GM23338 (cell line): ENCODE results near the gene SHF. TPM values are rescaled to one million over a fixed set of nuclear protein-coding genes. Genes with fewer than 3 reads are reported as not detected.

Experiments
- ATAC-seq: fragments of 200-7000 bp; cut with Tn5 transposase; 3 replicates; pipeline ENCODE4 v1.9.1; 2020
- DNase-seq: peaks from one replicate; pipeline ENCODE4 v3.0.0-alpha.2; 2015; ENCODE audit warnings: low spot score
- H2AFZ ChIP-seq: fragments of 200-600 bp; sonication (generic); 2 replicates; pipeline ENCODE4 v1.8.0; 2016; ENCODE audit warnings: antibody characterized with exemption, mild to moderate bottlenecking, moderate library complexity
- H3F3A ChIP-seq: fragments of 200-600 bp; sonication (generic); replicated peaks from 2 replicates; pipeline ENCODE4 v1.8.0; 2017; ENCODE audit warnings: antibody characterized with exemption, mixed run types, low read depth
- H3K27ac ChIP-seq: fragments of 200-600 bp; sonication (generic); 2 replicates; pipeline ENCODE4 v1.6.1; 2016; ENCODE audit warnings: low read depth
- H3K27me3 ChIP-seq: fragments of 200-600 bp; sonication (generic); 2 replicates; pipeline ENCODE4 v1.8.0; 2016; ENCODE audit warnings: mild to moderate bottlenecking, mixed run types, moderate library complexity; ENCODE audit not compliant: insufficient read depth
- H3K36me3 ChIP-seq: fragments of 200-600 bp; sonication (generic); 2 replicates; pipeline ENCODE4 v1.8.0; 2016; ENCODE audit warnings: mild to moderate bottlenecking; ENCODE audit not compliant: insufficient read depth
- H3K4me1 ChIP-seq: fragments of 200-600 bp; sonication (generic); 2 replicates; pipeline ENCODE4 v1.8.0; 2016; ENCODE audit warnings: mild to moderate bottlenecking, moderate library complexity; ENCODE audit not compliant: insufficient read depth
- H3K4me2 ChIP-seq: fragments of 200-600 bp; sonication (generic); 2 replicates; pipeline ENCODE4 v1.7.1; 2017; ENCODE audit warnings: mixed run types
- H3K4me3 ChIP-seq: fragments of 200-600 bp; sonication (generic); 2 replicates; pipeline ENCODE4 v1.6.1; 2016; ENCODE audit warnings: mixed run types
- H3K79me2 ChIP-seq: fragments of 200-600 bp; sonication (generic); replicated peaks from 2 replicates; pipeline ENCODE4 v1.8.0; 2017; ENCODE audit warnings: mild to moderate bottlenecking; ENCODE audit not compliant: insufficient read depth
- H3K9me2 ChIP-seq: fragments of 200-600 bp; sonication (generic); 2 replicates; pipeline ENCODE4 v1.8.0; 2017; ENCODE audit not compliant: insufficient read depth
- H4K20me1 ChIP-seq: fragments of 200-600 bp; sonication (generic); replicated peaks from 2 replicates; pipeline ENCODE4 v1.8.0; 2017; ENCODE audit warnings: mild to moderate bottlenecking; ENCODE audit not compliant: insufficient read depth
- H3K27ac Mint-ChIP-seq: 2 replicates; pipeline ENCODE4 v1.8.0; 2020; ENCODE audit warnings: inconsistent platforms, mild to moderate bottlenecking, moderate library complexity, mixed read lengths
- H3K27me3 Mint-ChIP-seq: 3 replicates; pipeline ENCODE4 v1.8.0; 2022; ENCODE audit warnings: low read depth, mild to moderate bottlenecking, moderate library complexity, mixed read lengths, inconsistent platforms; ENCODE audit not compliant: insufficient read depth, poor library complexity
- H3K36me3 Mint-ChIP-seq: 3 replicates; pipeline ENCODE4 v1.8.0; 2021; ENCODE audit warnings: low read depth, mild to moderate bottlenecking, inconsistent platforms, moderate library complexity, mixed read lengths
- H3K4me1 Mint-ChIP-seq: 3 replicates; pipeline ENCODE4 v1.8.0; 2020; ENCODE audit warnings: mild to moderate bottlenecking, inconsistent platforms, mixed read lengths
- H3K4me3 Mint-ChIP-seq: 3 replicates; pipeline ENCODE4 v1.8.0; 2021; ENCODE audit warnings: moderate library complexity, mild to moderate bottlenecking, inconsistent platforms, mixed read lengths
- H3K9me3 Mint-ChIP-seq: 3 replicates; pipeline ENCODE4 v1.8.0; 2020; ENCODE audit warnings: moderate library complexity, mild to moderate bottlenecking, inconsistent platforms, mixed read lengths
- CREB1 ChIP-seq: fragments of 250-450 bp; sonication (Bioruptor Pico); IDR thresholded peaks from 2 replicates; pipeline ENCODE4 v1.5.0; 2020; ENCODE audit warnings: low read depth, mild to moderate bottlenecking, moderate library complexity
- CTCF ChIP-seq, 2 experiments: fragments of 200-600 bp in 1 of 2; sonication (generic) in 1 of 2; conservative IDR thresholded peaks; 2 replicates each; pipeline versions ENCODE4 v1.5.1 to v1.6.1; 2016 to 2017; ENCODE audit warnings: antibody characterized with exemption in 2 of 2, low read depth in 2 of 2, mild to moderate bottlenecking in 2 of 2, moderate library complexity in 1 of 2
- EZH2 ChIP-seq: fragments of 200-600 bp; sonication (generic); IDR thresholded peaks from one replicate; pipeline ENCODE4 v1.8.0; 2017; ENCODE audit warnings: antibody characterized with exemption, mild to moderate bottlenecking, low read depth; ENCODE audit not compliant: unreplicated experiment
- EZH2phosphoT487 ChIP-seq: fragments of 200-600 bp; sonication (generic); IDR thresholded peaks from one replicate; pipeline ENCODE4 v1.8.1; 2018; ENCODE audit warnings: antibody characterized with exemption; ENCODE audit not compliant: unreplicated experiment
- NANOG ChIP-seq: IDR thresholded peaks from 2 replicates; pipeline ENCODE4 v1.6.1; 2016; ENCODE audit warnings: antibody characterized with exemption, borderline replicate concordance
- POLR2AphosphoS5 ChIP-seq: IDR thresholded peaks from 2 replicates; pipeline ENCODE4 v1.6.1; 2016; ENCODE audit warnings: antibody characterized with exemption, low read depth
- STAT1 ChIP-seq: IDR thresholded peaks from one replicate; pipeline ENCODE4 v1.6.1; 2016; ENCODE audit warnings: antibody characterized with exemption; ENCODE audit not compliant: unreplicated experiment
- ZNF114 ChIP-seq: fragments of 250-450 bp; sonication (Bioruptor Pico); IDR thresholded peaks from 2 replicates; pipeline ENCODE4 v1.5.0; 2020; ENCODE audit warnings: mild to moderate bottlenecking, moderate library complexity
- ZNF331 ChIP-seq: fragments of 250-450 bp; sonication (Bioruptor Pico); IDR thresholded peaks from 2 replicates; pipeline ENCODE4 v1.5.0; 2020; ENCODE audit warnings: low read depth, mild to moderate bottlenecking, moderate library complexity
- polyA plus RNA-seq: library from polyadenylated mRNA; unstranded; fragments of >200 nt; fragmentation: Nextera tagmentation; extraction: Ambion mirVana; gene quantifications from 2 replicates; pipeline ENCODE4 v1.2.1, GENCODE V29; 2016
- total RNA-seq: library from RNA; depleted of rRNA; stranded (reverse); fragments of >200 nt; shearing (Covaris generic); gene quantifications from 2 replicates; pipeline ENCODE4 v1.2.3, GENCODE V29; 2014
- TF ChIP-seq, protein P1 (sequence below): IDR thresholded peaks from one replicate; pipeline ENCODE4 v1.6.1; 2018; ENCODE audit warnings: antibody characterized with exemption; ENCODE audit not compliant: unreplicated experiment

Gene SHF
- total and polyA plus RNA-seq, 2 experiments from 2014 or later, result 5.8 to 15.6 TPM

GRCh38 chr15:45228931-45229330, 41.2 kb upstream of the SHF start:
- no peaks in the 10 kb centered on the region for H3K79me2 ChIP-seq
- peaks cover 9% of the 10 kb centered on the region; the same call in 2 of the 3 replicates for H3K4me1 Mint-ChIP-seq
- H3K27me3 Mint-ChIP-seq, result peaks cover 4% of the 10 kb centered on the region
- H3K27me3 ChIP-seq, result no peaks in the 10 kb centered on the region
- H3K4me1 ChIP-seq, result no peaks in the 10 kb centered on the region; the same call in 1 of the 2 replicates
- peaks cover 20% of the 10 kb centered on the region for H3K9me3 Mint-ChIP-seq
- TF ChIP-seq EZH2phosphoT487 (no peak), ZNF114 (CRISPR knock-in tag) (no peak), CREB1 (CRISPR knock-in tag) (no peak), EZH2 (no peak), ZNF331 (CRISPR knock-in tag) (no peak), NANOG (no peak), CTCF (conservative IDR thresholded peaks at IDR 0.05; ENCODE audit: low read depth in 2 of 2) (no peak), POLR2AphosphoS5 (no peak)
- TF ChIP-seq, protein P1, sequence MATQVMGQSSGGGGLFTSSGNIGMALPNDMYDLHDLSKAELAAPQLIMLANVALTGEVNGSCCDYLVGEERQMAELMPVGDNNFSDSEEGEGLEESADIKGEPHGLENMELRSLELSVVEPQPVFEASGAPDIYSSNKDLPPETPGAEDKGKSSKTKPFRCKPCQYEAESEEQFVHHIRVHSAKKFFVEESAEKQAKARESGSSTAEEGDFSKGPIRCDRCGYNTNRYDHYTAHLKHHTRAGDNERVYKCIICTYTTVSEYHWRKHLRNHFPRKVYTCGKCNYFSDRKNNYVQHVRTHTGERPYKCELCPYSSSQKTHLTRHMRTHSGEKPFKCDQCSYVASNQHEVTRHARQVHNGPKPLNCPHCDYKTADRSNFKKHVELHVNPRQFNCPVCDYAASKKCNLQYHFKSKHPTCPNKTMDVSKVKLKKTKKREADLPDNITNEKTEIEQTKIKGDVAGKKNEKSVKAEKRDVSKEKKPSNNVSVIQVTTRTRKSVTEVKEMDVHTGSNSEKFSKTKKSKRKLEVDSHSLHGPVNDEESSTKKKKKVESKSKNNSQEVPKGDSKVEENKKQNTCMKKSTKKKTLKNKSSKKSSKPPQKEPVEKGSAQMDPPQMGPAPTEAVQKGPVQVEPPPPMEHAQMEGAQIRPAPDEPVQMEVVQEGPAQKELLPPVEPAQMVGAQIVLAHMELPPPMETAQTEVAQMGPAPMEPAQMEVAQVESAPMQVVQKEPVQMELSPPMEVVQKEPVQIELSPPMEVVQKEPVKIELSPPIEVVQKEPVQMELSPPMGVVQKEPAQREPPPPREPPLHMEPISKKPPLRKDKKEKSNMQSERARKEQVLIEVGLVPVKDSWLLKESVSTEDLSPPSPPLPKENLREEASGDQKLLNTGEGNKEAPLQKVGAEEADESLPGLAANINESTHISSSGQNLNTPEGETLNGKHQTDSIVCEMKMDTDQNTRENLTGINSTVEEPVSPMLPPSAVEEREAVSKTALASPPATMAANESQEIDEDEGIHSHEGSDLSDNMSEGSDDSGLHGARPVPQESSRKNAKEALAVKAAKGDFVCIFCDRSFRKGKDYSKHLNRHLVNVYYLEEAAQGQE, result no peak
- no peak overlapping the region for H3K27ac ChIP-seq
- ATAC-seq (no peak), DNase-seq (no peak)
- H3K4me3 Mint-ChIP-seq, result no peak overlapping the region
- H3K4me2 ChIP-seq, result no peak overlapping the region
- no peaks in the 10 kb centered on the region for H3K36me3 ChIP-seq
- no peak overlapping the region for H3K4me3 ChIP-seq
- no peak overlapping the region for H3K27ac Mint-ChIP-seq
- H3K9me2 ChIP-seq, result no peaks in the 10 kb centered on the region
- 0 out of 2 replicates have a peak, but pooled peaks cover 3% of the 10 kb centered on the region for H4K20me1 ChIP-seq
- H3F3A ChIP-seq, result no peaks in the 10 kb centered on the region
- no peak overlapping the region for H2AFZ ChIP-seq
- H3K36me3 Mint-ChIP-seq, result no peaks in the 10 kb centered on the region; the same call in 2 of the 3 replicates

DNA sequence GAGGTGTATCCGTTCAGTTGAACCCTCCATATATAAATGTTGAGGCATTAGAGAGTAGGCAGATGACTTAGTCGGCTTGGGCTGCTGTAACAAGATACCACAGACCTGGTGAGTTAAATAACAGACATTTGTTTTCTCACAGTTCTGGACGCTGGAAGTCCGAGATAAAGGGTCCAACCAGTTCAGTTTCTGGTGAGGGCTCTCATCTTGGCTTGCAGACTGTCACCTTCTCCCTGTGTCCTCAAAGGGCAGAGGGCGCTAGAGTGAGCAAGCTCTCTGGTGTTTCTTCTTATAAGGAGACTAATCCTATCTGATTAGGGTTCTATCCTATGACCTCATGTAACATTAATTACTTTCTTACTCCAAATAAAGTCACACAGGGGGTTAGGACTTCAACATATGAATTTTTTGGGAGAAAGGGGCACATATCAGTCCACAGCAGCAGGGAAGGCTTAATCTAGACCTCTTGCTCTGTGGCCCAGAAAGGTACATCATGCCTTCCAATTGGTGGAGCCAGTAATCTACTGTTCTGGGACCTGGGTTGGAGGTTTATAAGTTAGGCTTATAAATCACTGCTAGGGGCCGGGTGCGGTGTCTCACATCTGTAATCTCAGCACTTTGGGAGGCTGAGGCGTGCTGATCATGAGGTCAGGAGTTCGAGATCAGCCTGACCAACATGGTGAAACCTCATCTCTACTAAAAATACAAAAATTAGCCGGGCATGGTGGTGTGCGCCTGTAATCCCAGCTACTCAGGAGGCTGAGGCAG, 37.9 kb upstream of the SHF start:
- ATAC-seq, result peak; percentile 62
- H3K4me1 ChIP-seq, result no peaks in the 10 kb centered on the region; the same call in 1 of the 2 replicates
- H3F3A ChIP-seq, result no peaks in the 10 kb centered on the region
- no peaks in the 10 kb centered on the region for H3K36me3 ChIP-seq
- H3K27me3 ChIP-seq, result no peaks in the 10 kb centered on the region
- H3K79me2 ChIP-seq, result no peaks in the 10 kb centered on the region
- DNase-seq, result peak; percentile 60
- H2AFZ ChIP-seq, result no peak overlapping the region
- no peak overlapping the region for H3K4me3 ChIP-seq
- no peak overlapping the region for H3K27ac ChIP-seq
- no peaks in the 10 kb centered on the region; the same call in 2 of the 3 replicates for H3K9me3 Mint-ChIP-seq
- TF ChIP-seq CTCF (conservative IDR thresholded peaks at IDR 0.05; ENCODE audit: low read depth in 2 of 2) (peak; percentile 60 to 64), STAT1 (no peak)
- H3K9me2 ChIP-seq, result no peaks in the 10 kb centered on the region
- H3K27me3 Mint-ChIP-seq, result peaks cover 4% of the 10 kb centered on the region
- H3K4me2 ChIP-seq, result no peak overlapping the region
- H4K20me1 ChIP-seq, result 0 out of 2 replicates have a peak, but pooled peaks cover 3% of the 10 kb centered on the region
- peaks cover 9% of the 10 kb centered on the region; the same call in 1 of the 3 replicates for H3K4me1 Mint-ChIP-seq
- H3K4me3 Mint-ChIP-seq, result no peak overlapping the region
- no peak overlapping the region for H3K27ac Mint-ChIP-seq
- H3K36me3 Mint-ChIP-seq, result no peaks in the 10 kb centered on the region
